GM13977 (cell line): ENCODE data around the gene ADPRS.

Experiments
- DNase-seq: peaks from one replicate; pipeline ENCODE4 v3.0.0; 2012; ENCODE audit warnings: low spot score
- CTCF ChIP-seq: IDR thresholded peaks from 2 replicates; pipeline ENCODE4 v1.5.1; 2012; ENCODE audit warnings: mild to moderate bottlenecking, control low read depth; ENCODE audit not compliant: insufficient read depth; ENCODE audit errors: extremely low read depth, missing control alignments
- in situ Hi-C: fragments of 300-500 bp; cut with MboI; formaldehyde crosslinking; loops from one replicate; pipeline ENCODE4 v1.12.0; 2022; ENCODE audit warnings: low sequenced_read_pairs, low pct_unique_long_range_greater_than_20kb, mixed read lengths, inconsistent platforms; ENCODE audit not compliant: unreplicated experiment

ADPRS gene

DNA sequence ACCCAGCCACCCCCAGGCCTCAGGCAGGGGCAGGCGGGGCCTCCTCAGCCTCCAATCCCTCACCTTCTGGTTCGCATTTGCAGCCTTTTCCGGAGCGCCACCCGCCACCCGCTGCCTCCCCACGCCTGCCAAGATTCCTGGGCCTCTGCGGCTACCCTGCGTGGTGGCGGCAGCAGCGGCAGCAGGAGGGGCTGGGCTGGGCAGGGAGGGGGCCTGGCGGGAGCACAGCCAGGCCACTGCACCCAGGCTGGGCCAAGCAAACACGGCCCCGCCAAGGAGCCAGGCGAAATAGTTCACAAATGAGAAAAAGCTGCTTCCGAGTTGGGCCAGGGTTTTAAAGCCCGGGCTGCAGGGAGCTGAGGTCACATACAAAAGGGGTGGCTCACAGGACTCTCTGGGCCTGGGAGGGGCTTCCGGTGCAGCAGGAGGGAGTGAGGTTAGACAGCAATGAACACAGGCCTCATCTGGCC, 26.5 kb downstream of the ADPRS start:
- in situ Hi-C loops: no loop called here
- no peak for TF ChIP-seq CTCF
- DNase-seq: no peak

- in situ Hi-C loops: no loop called here
- no peak for DNase-seq
- no peak for TF ChIP-seq CTCF
These were observed 27.2 kb downstream of the ADPRS start for GRCh38 chr1:36115931-36116330.

DNA sequence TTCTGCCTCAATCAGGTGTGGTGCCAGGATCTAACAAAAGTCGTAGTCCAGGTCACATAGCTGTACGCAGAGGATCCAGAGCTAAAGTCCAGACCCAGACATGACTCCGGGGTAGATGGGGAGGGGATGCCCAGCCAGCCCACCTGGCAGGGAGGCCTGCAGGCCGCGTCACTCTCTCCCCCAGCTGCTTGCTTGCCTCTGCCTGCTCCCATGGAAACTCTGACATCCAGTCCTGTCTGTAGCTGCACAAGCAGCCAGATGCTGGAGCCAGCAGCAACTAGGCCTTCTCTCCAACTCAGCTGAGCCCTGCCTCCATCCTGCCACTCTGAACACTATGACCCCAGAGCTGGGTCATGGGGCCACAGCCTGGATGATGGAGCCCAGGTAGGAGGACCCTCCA, 28.2 kb downstream of the ADPRS start:
- DNase-seq: no peak
- in situ Hi-C loops: no loop called here
- TF ChIP-seq CTCF: no peak

- DNase-seq: no peak
- in situ Hi-C loops: no loop called here
- TF ChIP-seq CTCF: no peak
These were observed 29.9 kb downstream of the ADPRS start for GRCh38 chr1:36118447-36119204.

DNA sequence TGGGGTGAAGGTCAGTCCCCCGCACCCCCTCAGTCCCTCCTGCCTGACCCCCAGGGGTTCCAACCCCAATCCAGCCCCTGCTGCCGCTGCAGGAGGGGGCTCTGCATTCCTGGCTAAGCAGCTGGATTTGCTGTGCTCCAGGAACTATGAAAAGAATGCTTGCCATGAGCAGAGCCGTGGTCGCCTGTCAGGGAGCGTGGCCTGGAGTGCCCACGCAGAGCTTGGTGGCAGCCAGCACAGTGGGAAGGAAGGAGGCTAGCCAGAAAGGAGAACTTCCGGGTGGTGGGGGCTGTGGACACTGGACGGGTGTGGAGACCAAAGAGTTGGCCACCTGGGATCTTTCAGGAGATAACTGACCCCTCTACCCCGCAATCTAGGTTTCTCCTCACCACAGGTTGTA, 30.8 kb downstream of the ADPRS start:
- TF ChIP-seq CTCF: no peak
- in situ Hi-C loops: no loop called here
- DNase-seq: no peak

GRCh38 chr1:36122062-36123030, 33.7 kb downstream of the ADPRS start:
- DNase-seq: no peak
- no peak for TF ChIP-seq CTCF
- in situ Hi-C loops: no loop called here
